HPDE6-E6E7 (cell line): ENCODE results near the gene TSLP.

Experiments
- DNase-seq: peaks from one replicate; pipeline ENCODE4 v3.0.0; 2011; ENCODE audit warnings: missing footprints; ENCODE audit errors: extremely low spot score

TSLP gene

DNA sequence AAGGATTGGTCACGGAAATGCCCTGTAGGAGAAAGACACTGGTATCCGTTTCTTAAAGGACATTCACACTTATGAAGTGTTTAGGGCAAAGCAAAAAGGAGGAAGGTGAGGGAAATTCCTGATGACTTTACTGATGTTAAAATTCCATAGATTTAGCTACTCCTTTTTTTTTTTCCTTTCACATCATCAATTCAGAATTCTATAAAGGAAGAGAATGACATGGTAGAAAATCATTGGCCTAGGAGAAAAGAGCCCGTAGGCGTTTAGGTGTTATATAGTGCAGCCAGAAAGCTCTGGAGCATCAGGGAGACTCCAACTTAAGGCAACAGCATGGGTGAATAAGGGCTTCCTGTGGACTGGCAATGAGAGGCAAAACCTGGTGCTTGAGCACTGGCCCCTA lies at the start of gene TSLP:
Gene TSLP (plus strand): TSS at position 301 of the 400 bp plus-strand sequence. CDS start 178 bp downstream, outside the sequence.
- no peak for DNase-seq

DNA sequence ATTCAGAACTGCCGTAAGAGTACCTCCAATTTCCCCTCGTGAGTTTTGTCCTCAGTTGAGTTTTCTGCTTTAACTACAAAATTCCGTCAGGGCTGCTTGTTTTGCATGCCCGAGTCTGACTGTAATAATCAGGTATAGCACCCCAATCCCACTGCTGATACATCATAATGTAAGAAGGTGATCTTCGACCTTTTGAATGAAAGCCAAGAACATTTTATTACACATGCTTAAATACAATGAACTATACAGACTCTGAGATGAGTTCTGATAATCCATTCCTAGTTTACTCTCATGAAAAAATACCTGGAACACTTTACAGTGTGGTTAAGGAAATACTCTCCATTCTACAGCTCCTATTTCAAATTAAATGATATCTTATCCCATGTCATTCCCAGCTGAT lies 49.2 kb upstream of the TSLP start:
- DNase-seq: no peak

DNA sequence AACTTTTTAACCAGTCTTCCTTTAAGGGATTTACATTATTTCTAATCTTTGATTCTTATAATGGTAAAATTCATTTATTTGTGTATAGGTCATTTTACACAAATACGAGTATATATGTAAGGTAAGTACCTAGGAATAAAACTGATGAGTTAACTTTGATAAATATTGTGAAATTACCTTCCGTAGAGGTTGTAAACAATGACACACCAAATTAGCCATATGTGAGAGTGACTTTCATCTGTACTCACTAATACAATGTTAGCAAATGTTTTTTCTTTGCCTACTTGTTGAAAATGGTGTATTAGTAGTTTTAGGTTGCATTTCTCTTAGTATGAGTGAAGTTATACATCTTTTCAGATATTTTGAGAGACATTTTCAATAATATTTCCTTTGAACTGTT lies 42.6 kb upstream of the TSLP start:
- DNase-seq: no peak

DNA sequence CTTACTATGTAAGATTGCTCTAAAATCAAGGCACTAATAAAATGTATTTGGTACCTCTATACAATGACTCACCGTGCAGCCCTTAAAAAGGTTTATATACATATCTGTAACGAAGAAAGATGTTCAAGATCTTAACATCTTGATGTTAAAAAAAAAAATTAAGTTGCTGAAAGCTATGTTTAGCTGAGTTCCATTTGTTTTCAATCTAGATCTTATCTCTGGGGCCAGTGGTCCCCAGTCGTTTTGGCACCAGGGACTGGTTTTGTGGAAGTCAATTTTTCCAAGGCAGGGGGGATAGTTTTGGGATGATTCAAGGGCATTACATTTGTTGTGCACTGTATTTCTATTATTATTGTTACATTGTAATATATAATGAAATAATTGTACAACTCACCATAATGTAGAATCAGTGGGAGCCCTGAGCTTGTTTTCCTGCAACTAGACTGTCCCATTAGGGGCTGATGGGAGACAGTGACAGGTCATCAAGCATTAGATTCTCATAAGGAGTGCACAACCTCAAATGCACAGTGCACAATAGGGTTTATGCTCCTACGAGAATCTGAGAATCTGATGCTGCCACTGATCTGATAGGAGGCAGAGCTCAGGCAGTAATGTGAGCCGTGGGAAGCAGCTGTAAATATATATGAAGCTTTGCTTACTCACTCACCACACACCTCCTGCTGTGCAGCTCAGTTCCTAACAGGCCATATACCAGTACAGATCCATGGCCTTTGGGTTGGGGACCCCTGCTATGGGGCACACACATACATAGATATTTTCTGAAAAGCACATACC lies 27.6 kb upstream of the TSLP start:
- DNase-seq: no peak

DNA sequence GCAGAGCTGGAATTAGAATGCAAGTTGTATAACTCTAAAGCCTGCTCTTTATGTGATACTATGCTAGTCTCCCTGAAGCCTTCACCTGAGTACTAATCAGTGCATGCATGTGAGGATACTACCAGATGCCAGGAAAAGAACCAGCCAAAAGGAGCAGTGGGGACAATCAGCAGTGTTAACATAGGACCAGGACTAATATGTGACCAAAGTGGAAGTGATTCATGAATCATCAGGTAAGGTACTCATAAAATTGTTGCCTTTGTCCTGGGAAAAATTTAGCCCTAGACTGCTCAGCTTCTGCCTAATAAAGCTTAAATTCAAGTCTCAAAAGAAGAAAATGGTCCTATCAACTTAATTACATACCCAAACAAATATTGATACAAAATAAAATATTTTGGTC lies 13.4 kb upstream of the TSLP start:
- DNase-seq: no peak

DNA sequence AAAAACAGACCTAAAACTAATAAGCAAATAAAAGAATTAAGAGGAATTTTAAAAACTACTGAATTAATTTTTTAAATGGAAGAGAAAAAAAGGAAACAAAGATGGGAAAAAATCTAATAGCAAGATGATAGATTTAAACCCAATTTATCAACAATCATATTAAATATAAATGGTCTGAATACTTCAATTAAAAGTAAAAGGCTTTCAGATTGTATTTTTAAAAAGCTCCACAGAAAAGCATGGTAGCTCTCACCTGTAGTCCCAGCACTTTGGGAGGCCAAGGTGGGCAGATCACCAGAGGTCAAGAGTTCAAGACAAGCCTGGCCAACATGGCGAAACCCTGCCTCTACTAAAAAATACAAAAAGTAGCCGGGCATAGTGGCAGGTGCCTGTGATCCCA lies 11.3 kb upstream of the TSLP start:
- no peak for DNase-seq

DNA sequence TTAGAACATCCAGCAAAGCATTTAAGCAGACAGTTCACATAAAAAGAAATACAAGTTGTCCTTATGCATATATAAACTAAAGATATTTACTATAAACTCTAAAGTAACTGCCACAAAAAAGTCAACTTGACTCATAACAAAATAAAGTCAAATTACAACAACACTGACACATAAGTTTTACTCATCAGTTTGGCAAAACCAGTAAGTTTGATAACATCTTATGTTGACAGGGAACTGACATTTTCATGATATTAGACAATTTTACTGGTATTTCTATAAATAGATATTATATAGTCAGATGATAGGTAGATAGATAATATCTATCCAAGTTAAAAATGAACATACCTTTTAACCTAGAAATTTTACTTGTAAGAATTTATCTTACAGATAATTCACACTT lies 9.9 kb upstream of the TSLP start:
- no peak for DNase-seq

DNA sequence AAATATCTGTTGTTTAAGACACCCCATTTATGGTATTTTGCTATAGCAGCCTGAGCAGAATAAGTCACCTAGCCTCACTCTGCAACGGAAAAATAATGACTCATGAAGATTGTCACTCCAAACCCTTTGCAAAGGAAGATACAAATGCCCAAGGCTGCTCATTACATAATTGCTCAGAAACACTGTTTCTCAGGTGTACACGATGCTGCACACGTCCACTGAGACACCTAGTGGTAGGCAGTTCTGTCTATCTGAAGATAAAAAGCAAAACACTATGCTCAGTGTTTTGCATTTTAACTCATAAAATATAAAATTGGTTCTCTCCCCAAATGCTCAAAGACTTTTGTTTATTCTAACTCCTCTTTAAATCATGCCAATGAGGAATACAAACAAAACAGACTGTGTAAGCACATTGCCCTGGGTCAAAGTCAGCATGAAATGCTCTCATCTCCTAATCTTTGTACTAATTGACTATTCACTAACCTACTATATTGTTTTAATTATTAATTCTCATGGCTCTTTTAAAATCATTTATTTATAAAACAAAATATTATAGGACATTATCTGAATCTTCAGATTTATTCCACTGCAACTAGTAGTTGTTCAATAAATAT lies 7.7 kb upstream of the TSLP start:
- DNase-seq: peak; percentile 67

DNA sequence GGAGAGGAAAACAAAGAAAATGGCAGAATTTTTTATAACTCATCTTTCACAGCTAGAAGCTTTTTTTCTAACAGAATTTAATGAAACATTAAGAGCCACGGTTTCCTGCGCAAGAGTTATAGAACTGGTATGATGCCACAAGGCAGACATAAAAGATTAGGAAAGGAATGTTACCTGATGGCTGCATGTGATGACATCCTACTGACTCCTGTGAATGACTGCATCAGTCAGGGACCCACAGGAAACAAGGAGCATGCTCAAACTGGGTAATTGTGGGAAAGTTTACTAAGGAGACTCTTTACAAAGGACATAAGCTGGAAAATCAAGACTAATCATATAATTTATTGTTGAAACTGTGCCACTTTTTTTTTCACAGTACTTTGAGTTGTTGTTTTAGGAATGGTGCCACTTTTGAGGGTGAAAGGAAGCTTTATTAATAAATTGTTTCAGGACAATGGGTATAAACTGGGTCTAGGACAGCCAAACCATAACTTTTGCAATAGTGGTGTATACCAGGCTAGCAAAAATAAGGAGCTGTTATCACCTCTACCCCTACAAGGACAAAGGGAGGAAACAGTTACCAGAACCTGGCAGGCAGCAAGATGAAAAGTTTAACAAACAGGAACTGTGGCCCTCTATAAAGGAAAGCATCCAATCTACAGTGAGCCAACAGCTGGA lies 5.1 kb upstream of the TSLP start:
- no peak for DNase-seq

DNA sequence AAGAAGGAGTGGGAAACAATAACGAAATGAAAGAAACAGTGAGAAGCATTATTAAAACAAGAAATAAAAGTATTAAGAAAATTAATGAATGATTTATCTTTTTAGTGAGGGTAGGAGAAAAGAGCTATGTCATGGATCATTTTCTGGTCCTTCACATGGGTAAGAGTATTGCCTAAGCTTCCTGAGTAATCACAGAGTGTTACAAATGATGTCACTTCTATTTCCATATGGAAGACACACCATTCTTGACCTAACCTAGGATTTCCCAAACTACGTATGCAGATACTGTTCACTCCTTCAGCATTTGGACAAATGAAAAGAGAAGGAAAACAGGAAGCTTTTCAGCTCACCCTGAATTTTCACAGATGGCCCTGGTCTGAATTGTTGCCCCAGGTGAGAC lies 3.3 kb upstream of the TSLP start:
- DNase-seq: no peak

DNA sequence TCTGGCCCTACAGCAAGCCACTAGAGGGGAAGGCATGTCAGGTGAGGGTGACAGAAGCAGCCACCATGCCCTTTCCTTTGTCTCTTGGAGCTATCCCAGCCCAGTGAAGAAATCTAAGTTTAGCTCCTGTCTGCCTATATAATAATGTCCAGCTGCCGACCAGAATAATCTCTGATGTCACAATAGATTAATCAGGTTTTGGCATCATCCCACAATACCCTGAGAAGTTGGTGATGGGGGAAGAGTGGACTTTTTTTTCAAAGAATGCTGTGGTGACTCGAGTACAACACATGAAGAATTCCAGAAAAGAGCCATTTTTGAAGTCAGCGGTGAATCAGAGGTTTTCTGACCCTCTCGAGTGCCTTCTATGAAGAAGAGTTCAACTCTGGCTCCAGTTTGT lies 1.7 kb upstream of the TSLP start:
- DNase-seq: no peak

DNA sequence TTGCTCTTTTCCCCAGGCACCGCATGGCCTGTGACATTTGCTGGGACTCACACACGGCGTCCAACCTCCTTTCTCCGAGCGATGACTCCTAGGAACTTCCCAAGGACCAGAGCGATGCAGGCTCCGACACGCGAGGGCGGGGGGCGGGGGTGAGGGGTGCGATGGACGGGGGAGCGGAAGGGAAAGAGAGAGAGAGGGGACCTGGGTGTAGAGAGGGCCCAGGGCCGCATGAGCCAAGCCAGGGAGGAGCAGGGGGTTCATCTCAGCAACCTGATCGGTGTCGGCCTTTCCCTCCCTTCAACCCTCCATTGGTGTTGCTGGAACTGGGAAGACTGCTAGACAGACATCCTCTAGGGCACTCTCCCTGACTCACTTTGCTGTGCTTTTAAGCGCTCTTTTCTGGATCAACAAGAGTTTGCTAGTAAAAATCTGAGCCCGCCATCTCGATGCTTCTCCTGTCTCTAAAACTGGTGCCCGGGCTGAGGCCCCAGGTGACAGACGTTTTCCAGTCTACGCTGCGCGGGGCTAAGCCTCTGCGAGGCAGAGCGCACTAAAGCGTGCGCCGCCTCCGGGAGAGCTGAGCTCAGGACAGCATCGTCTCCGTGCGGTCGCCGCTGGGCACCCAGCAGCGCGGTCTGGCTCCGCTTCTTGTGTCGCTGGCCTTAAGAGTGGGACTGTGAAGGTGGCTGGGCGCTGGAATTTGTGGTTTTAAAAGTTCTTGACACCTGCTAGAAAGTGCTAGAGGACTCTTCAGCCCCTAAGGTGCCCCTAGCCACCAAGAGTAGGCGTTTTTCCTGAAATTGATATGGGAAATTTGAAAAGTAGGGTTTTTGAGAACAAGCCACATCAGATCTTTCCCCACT lies 1.0 kb upstream of the TSLP start:
- DNase-seq: no peak

DNA sequence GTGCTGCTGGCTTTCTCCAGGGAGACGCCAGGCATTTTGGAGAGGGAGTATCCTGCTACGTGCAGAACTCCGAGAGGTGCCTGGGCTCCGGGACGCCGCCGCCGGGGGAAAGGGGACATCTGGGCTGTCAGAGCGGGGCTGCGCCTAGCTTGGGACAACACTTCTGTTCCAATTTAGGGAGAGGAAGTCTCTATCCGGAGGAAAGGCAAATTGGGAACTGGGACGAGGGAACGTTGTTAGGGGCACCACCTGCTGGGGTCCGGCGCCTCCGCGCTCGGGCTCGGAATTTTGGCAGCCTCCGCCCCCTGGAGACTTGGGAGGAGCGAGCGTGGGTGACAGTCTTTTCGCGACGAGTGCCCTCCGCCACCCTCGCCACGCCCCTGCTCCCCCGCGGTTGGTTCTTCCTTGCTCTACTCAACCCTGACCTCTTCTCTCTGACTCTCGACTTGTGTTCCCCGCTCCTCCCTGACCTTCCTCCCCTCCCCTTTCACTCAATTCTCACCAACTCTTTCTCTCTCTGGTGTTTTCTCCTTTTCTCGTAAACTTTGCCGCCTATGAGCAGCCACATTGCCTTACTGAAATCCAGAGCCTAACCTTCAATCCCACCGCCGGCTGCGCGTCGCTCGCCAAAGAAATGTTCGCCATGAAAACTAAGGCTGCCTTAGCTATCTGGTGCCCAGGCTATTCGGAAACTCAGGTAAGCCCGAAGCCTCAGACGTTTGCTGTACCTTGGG lies 1.6 kb downstream of the TSLP start:
- no peak for DNase-seq

DNA sequence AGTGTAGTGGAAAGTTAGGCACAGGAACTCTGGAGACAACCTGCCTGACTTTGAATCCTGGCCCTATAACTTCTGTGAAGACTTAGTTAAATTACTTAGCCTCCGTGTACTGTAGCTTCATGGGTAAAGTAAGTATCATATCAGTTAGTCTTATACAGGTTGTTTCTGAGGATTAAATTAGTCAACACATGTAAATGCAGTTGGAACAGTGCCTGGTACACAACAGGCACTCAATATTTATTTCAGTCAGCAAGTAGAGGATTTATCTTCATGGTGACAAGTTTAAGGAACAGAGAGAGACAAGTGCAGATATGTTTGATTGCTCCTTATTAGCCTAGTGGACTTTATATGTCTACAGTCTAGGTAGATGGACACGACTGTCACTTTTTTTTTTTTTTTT lies 2.7 kb downstream of the TSLP start:
- DNase-seq: no peak

DNA sequence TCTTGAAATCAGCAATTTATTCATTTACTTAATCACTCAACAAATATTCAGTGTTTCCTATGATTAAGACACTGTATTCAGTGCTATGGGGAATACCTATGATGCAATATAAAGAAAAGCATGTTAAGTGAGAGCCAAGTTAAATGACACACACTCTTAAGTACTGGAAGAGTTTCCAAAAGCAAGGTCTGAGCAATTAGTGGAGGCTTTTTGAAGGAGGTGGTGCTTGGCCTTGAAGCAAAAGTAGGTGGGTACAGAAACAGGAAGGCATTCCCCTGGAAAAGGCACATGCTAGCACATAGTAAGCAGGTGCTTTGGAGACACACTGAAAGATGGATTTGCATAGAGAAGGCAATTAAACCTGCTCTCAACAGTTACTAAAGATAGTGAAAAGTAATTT lies 4.0 kb downstream of the TSLP start:
- peak; percentile 53 for DNase-seq

DNA sequence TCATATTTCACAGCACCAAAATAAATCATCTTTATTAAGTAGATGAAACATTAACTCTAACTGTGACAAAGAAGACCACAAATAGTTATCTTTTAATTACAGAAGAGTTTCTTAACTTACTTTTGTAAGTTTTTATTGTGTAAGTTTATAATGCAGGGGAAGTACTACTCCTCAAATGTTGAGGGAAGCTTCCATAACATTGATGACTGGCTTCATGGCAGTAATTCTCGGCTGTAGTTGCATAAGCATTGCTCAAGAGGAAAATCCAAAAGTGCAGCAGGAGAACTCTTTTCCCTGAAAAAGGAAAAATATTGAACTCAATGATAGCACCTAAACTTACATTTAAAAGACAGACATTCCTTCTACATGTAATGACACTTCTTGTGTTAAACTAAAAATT lies 4.6 kb downstream of the TSLP start:
- no peak for DNase-seq

DNA sequence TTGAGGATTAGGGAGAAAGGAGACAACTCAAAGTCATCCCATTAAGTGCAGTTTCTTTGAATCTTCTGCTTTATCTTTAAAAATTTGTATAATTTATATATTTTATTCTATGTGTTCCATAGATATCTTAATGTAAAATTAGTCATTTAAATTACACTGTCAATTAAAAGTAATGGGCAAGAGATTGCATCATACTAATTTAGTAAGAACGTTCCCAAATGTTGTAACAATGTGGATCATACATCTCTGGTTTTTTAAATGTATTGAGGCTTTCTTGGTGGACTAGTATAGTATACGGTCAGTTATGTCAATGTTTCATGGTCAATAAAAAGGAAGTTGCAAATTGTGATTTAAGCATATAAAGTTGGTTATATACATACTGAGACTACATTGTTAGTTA lies 6.2 kb downstream of the TSLP start:
- DNase-seq: no peak

DNA sequence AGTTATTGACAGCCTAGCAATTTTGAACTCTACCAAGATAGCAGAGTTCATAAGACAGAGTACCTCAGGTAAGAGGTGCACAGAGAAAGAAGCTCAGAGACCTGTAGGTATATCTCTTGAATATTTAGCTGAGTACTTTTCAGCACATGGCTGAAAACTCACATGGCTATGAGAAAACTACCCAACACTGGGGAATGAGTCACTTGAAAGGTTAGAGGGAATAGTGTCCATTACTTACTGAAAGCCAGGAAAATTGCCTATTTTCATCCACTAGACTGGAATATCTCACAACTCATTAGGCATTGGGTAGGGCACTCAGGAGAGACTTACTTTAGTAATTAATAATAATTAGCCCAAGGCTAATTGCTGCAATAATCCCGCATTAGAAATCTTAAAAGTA lies 8.3 kb downstream of the TSLP start:
- DNase-seq: no peak

DNA sequence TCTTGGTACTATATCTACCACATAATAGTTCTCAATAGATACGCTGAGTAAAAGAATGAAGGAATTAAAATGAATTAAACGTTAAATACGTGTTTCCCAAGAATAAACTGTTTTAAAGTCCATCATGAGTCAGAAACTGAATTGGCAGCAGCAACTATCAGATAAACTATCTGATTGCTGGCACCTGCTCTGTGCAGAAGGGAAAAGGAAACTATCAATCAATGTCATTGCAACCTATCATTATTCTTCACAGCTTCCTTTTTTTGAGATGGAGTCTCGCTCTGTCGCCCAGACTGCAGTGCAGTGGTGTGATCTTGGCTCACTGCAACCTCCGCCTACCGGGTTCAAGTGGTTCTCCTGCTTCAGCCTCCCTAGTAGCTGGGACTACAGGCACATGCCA lies 11.8 kb downstream of the TSLP start:
- DNase-seq: no peak

DNA sequence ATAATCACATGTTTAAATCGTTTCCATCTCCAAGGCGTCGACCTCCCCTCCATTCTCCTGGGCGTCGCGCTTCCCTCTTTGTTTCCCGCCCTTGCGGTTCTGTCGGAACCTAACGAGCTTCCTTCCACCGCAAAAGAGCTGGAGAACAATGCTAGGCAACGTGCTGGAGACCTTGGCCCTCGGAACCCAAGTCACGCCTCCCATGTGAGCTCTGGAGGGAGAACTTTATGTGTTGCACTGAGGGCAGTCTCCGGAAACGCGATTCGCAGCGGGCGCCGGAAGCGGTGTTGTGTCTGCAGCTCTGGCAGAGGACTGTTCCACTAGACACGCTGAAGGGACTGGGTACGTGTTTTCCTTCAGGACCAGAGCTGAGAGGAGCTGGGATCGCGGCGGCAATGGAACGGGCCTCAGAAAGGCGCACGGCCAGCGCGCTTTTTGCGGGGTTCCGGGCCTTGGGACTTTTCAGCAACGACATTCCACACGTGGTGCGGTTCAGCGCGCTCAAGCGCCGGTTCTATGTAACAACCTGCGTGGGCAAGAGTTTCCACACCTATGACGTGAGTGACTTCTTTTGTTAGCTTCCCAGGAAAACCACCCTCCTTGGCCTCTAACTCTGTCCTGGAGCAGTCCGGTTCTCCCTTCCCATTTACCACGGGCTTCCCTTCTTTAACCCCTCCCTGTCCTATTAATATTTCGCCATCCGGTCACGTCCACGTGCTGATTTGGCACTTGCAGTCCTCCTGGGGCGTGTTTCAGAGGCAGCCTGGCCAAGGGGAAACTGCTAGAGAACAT lies 20.7 kb downstream of the TSLP start, which contains the start of gene WDR36:
Gene WDR36 (plus strand): TSS at position 287 of the 792 bp plus-strand sequence. CDS start 109 bp downstream, at position 396.
- DNase-seq: peak; percentile 81
